ENCODE measurements around the gene ACO2. TPM values are rescaled to one million over a fixed set of nuclear protein-coding genes. Genes with fewer than 3 reads are reported as not detected.
"Not testable (repeated sequence)": the region's sequence is repeated elsewhere in the genome, so short reads cannot be mapped to it uniquely, and the experiment has no call there.

Gene ACO2
- total RNA-seq, 2 experiments from 2014 or later = 69.9 to 72.2 TPM

- no peaks in the 10 kb centered on the region for H3K9me3 Mint-ChIP-seq
- peaks cover 28% of the 10 kb centered on the region for H3K4me1 Mint-ChIP-seq
- no peaks in the 10 kb centered on the region for H3K27me3 Mint-ChIP-seq
- POLR2A ChIA-PET = interaction anchor here (0.8 to 2.7 kb wide), 2 partner anchors 16 to 26 kb away, joined by 4 to 19 read pairs; partner anchors contain the start of genes ACO2 and PHF5A
- CTCF ChIA-PET = interaction anchor here (0.9 to 2.2 kb wide), 4 partner anchors 16 to 225 kb away, joined by 3 to 7 read pairs (median 3); no protein-coding TSS in a partner anchor
- H3K36me3 Mint-ChIP-seq (ENCODE audit: low read depth) = peaks cover 35% of the 10 kb centered on the region
- DNase-seq = no peak
- no peak overlapping the region for H3K4me3 Mint-ChIP-seq
- H3K27ac Mint-ChIP-seq = no peak overlapping the region
Observed at GRCh38 chr22:41442240-41442792, 26.6 kb upstream of the ACO2 start.

- Mint-ChIP-seq H3K4me1 (peaks cover 34% of the 10 kb centered on the region), H3K4me3 (peak overlapping the region; percentile 95), H3K27ac (peak overlapping the region; percentile 93), H3K9me3 (no peaks in the 10 kb centered on the region), H3K36me3 (ENCODE audit: low read depth) (peaks cover 33% of the 10 kb centered on the region), H3K27me3 (no peaks in the 10 kb centered on the region)
- ChIA-PET CTCF (interaction anchor here (1.3 to 3.0 kb wide), 3 partner anchors 24 to 73 kb away, joined by 4 to 11 read pairs (median 8); partner anchors contain the start of genes ACO2 and PHF5A), POLR2A (interaction anchor here (0.6 to 5.0 kb wide), 19 partner anchors 8 to 493 kb away, joined by 3 to 136 read pairs (median 13); partner anchors contain the start of genes ACO2, DESI1, PHF5A and PMM1)
- DNase-seq = peak; percentile 86
Observed at GRCh38 chr22:41444360-41445128, 24.4 kb upstream of the ACO2 start.

GRCh38 chr22:41445129-41446056, 23.5 kb upstream of the ACO2 start:
- ChIA-PET CTCF (interaction anchor here (1.3 to 3.0 kb wide), 3 partner anchors 23 to 72 kb away, joined by 4 to 11 read pairs (median 8); partner anchors contain the start of genes ACO2 and PHF5A), POLR2A (interaction anchor here (0.6 to 5.0 kb wide), 28 partner anchors 9 to 1420 kb away, joined by 3 to 136 read pairs (median 6); partner anchors contain the start of genes ACO2, DESI1, PHF5A and PMM1)
- peak; percentile 37 for DNase-seq
- Mint-ChIP-seq H3K9me3 (no peaks in the 10 kb centered on the region), H3K4me3 (peak overlapping the region; percentile 95), H3K36me3 (ENCODE audit: low read depth) (peaks cover 33% of the 10 kb centered on the region), H3K4me1 (peaks cover 34% of the 10 kb centered on the region), H3K27me3 (no peaks in the 10 kb centered on the region), H3K27ac (peak overlapping the region; percentile 93)

GRCh38 chr22:41446057-41446501, 22.8 kb upstream of the ACO2 start:
- ChIA-PET POLR2A (interaction anchor here (0.6 to 5.0 kb wide), 34 partner anchors 9 to 1421 kb away, joined by 3 to 136 read pairs (median 6); partner anchors contain the start of genes ACO2, DESI1, PHF5A and PMM1), CTCF (interaction anchor here (0.5 to 3.0 kb wide), 6 partner anchors 10 to 918 kb away, joined by 3 to 11 read pairs (median 4); partner anchors contain the start of genes ACO2 and PHF5A)
- H3K4me1 Mint-ChIP-seq = peaks cover 34% of the 10 kb centered on the region
- H3K27ac Mint-ChIP-seq = peak overlapping the region; percentile 93
- no peaks in the 10 kb centered on the region for H3K9me3 Mint-ChIP-seq
- peak overlapping the region; percentile 95 for H3K4me3 Mint-ChIP-seq
- H3K36me3 Mint-ChIP-seq (ENCODE audit: low read depth) = peaks cover 33% of the 10 kb centered on the region
- DNase-seq = no peak
- H3K27me3 Mint-ChIP-seq = no peaks in the 10 kb centered on the region

- Mint-ChIP-seq H3K36me3 (ENCODE audit: low read depth) (peaks cover 31% of the 10 kb centered on the region), H3K9me3 (no peaks in the 10 kb centered on the region), H3K27ac (peak within 1 kb of the TSS; percentile 93), H3K27me3 (no peaks in the 10 kb centered on the region), H3K4me3 (peak within 1 kb of the TSS; percentile 95), H3K4me1 (peaks cover 33% of the 10 kb centered on the region)
- CTCF ChIA-PET = interaction anchor here (0.5 to 3.0 kb wide), 6 partner anchors 10 to 919 kb away, joined by 3 to 11 read pairs (median 3); partner anchors contain the start of genes ACO2, PHF5A and PMM1
- peak; percentile 95 for DNase-seq
- POLR2A ChIA-PET = interaction anchor here (0.6 to 5.0 kb wide), 31 partner anchors 9 to 592 kb away, joined by 3 to 136 read pairs (median 7); partner anchors contain the start of genes ACO2, DESI1, PHF5A and PMM1
Observed at GRCh38 chr22:41446639-41447434, 22.1 kb upstream of the ACO2 start, which contains the start of gene TOB2. TSS of gene TOB2 (minus strand) at chr22:41446801. CDS start at chr22:41437345, 9,456 bp downstream.

GRCh38 chr22:41447435-41448188, 21.3 kb upstream of the ACO2 start:
- no peaks in the 10 kb centered on the region for H3K27me3 Mint-ChIP-seq
- no peaks in the 10 kb centered on the region for H3K9me3 Mint-ChIP-seq
- CTCF ChIA-PET = interaction anchor here (0.6 to 3.0 kb wide), 7 partner anchors 17 to 142 kb away, joined by 3 to 13 read pairs (median 5); partner anchors contain the start of genes ACO2, PHF5A and PMM1
- peaks cover 27% of the 10 kb centered on the region for H3K4me1 Mint-ChIP-seq
- peak overlapping the region; percentile 93 for H3K27ac Mint-ChIP-seq
- peaks cover 27% of the 10 kb centered on the region for H3K36me3 Mint-ChIP-seq (ENCODE audit: low read depth)
- peak; percentile 68 for DNase-seq
- POLR2A ChIA-PET = interaction anchor here (0.8 to 5.0 kb wide), 31 partner anchors 8 to 496 kb away, joined by 3 to 136 read pairs (median 9); partner anchors contain the start of genes ACO2, DESI1, PHF5A and PMM1
- H3K4me3 Mint-ChIP-seq = peak overlapping the region; percentile 95

- ChIA-PET POLR2A (interaction anchor here (0.7 to 5.0 kb wide), 21 partner anchors 8 to 172 kb away, joined by 3 to 86 read pairs (median 4); partner anchors contain the start of genes ACO2, DESI1, PHF5A and PMM1), CTCF (interaction anchor here (1.3 to 1.8 kb wide), 4 partner anchors 16 to 79 kb away, joined by 3 to 13 read pairs (median 4); no protein-coding TSS in a partner anchor)
- peak; percentile 94 for DNase-seq
- Mint-ChIP-seq H3K27me3 (no peaks in the 10 kb centered on the region), H3K4me3 (peak overlapping the region; percentile 95), H3K4me1 (peaks cover 22% of the 10 kb centered on the region), H3K9me3 (no peaks in the 10 kb centered on the region), H3K27ac (peak overlapping the region; percentile 93), H3K36me3 (ENCODE audit: low read depth) (peaks cover 22% of the 10 kb centered on the region)
Observed at GRCh38 chr22:41448189-41448808, 20.6 kb upstream of the ACO2 start.

GRCh38 chr22:41458161-41458728, 10.7 kb upstream of the ACO2 start:
- POLR2A ChIA-PET = interaction anchor here (1.6 to 5.2 kb wide), 4 partner anchors 9 to 13 kb away, joined by 7 to 26 read pairs (median 9); partner anchors contain the start of genes ACO2, PHF5A and TOB2
- H3K27me3 Mint-ChIP-seq = no peaks in the 10 kb centered on the region
- CTCF ChIA-PET = interaction anchor here (1.1 kb wide), 1 partner anchor 54 kb away, joined by 4 read pairs; no protein-coding TSS in a partner anchor
- H3K4me1 Mint-ChIP-seq = peaks cover 10% of the 10 kb centered on the region
- no peak for DNase-seq
- H3K9me3 Mint-ChIP-seq = no peaks in the 10 kb centered on the region
- peak overlapping the region; percentile 32 for H3K27ac Mint-ChIP-seq
- H3K4me3 Mint-ChIP-seq = no peak overlapping the region
- peaks cover 36% of the 10 kb centered on the region for H3K36me3 Mint-ChIP-seq (ENCODE audit: low read depth)

- ChIA-PET POLR2A (interaction anchor here (1.4 to 5.2 kb wide), 5 partner anchors 8 to 78 kb away, joined by 3 to 26 read pairs (median 8); partner anchors contain the start of genes ACO2, PHF5A, TEF and TOB2), CTCF (no interaction called here)
- H3K27me3 Mint-ChIP-seq = no peaks in the 10 kb centered on the region
- H3K4me1 Mint-ChIP-seq = peaks cover 11% of the 10 kb centered on the region
- no peak for DNase-seq
- no peaks in the 10 kb centered on the region for H3K9me3 Mint-ChIP-seq
- peaks cover 42% of the 10 kb centered on the region for H3K36me3 Mint-ChIP-seq (ENCODE audit: low read depth)
- no peak overlapping the region for H3K27ac Mint-ChIP-seq
- no peak overlapping the region for H3K4me3 Mint-ChIP-seq
Observed at GRCh38 chr22:41459431-41459830, 9.5 kb upstream of the ACO2 start.

- H3K9me3 Mint-ChIP-seq, H3K27me3 Mint-ChIP-seq, H3K27ac Mint-ChIP-seq, DNase-seq, CTCF ChIA-PET, H3K4me3 Mint-ChIP-seq: not testable (repeated sequence)
- Mint-ChIP-seq H3K36me3 (ENCODE audit: low read depth) (peaks cover 48% of the 10 kb centered on the region), H3K4me1 (peaks cover 16% of the 10 kb centered on the region)
- POLR2A ChIA-PET = interaction anchor here (1.4 to 5.2 kb wide), 3 partner anchors 7 to 79 kb away, joined by 3 to 26 read pairs (median 10); partner anchors contain the start of genes ACO2, PHF5A and TEF
Observed at GRCh38 chr22:41460071-41460470, 8.8 kb upstream of the ACO2 start.
